ENCODE data around the gene LRRC9. TPM values are rescaled to one million over a fixed set of nuclear protein-coding genes. Genes with fewer than 3 reads are reported as not detected.

Gene LRRC9
- total and polyA plus RNA-seq, 2 experiments from 2014 or later = 2.2 to 3.1 TPM

GRCh38 chr14:60107477-60107876 lies 187.5 kb downstream of the LRRC9 start:
- DNase-seq (ENCODE audit: low spot score) (no peak), ATAC-seq (no peak)
- H3K27ac Mint-ChIP-seq = no peak overlapping the region
- no peaks in the 10 kb centered on the region for H3K27me3 Mint-ChIP-seq (ENCODE audit: insufficient read depth, low read depth, poor library complexity)
- TF ChIP-seq REST (IDR thresholded peaks at IDR 0.05; ENCODE audit: unreplicated experiment) (no peak), ZNF331 (CRISPR knock-in tag; IDR thresholded peaks at IDR 0.05; ENCODE audit: low read depth) (no peak), POLR2AphosphoS5 (IDR thresholded peaks at IDR 0.05; ENCODE audit: low read depth) (no peak), STAT1 (IDR thresholded peaks at IDR 0.05; ENCODE audit: unreplicated experiment) (no peak), EZH2 (IDR thresholded peaks at IDR 0.05; ENCODE audit: low read depth, unreplicated experiment) (no peak), JUNB (IDR thresholded peaks at IDR 0.05; ENCODE audit: unreplicated experiment) (no peak), ZNF462 (CRISPR knock-in tag; IDR thresholded peaks at IDR 0.05) (no peak), NANOG (IDR thresholded peaks at IDR 0.05; ENCODE audit: borderline replicate concordance) (no peak), CTCF (conservative IDR thresholded peaks at IDR 0.05; ENCODE audit: low read depth in 2 of 2) (no peak), CREB1 (CRISPR knock-in tag; IDR thresholded peaks at IDR 0.05; ENCODE audit: low read depth) (no peak), EZH2phosphoT487 (IDR thresholded peaks at IDR 0.05; ENCODE audit: unreplicated experiment) (no peak), ETS1 (IDR thresholded peaks at IDR 0.05) (no peak), ZNF114 (CRISPR knock-in tag; IDR thresholded peaks at IDR 0.05) (no peak)
- no peaks in the 10 kb centered on the region for H3K9me3 Mint-ChIP-seq
- no peak overlapping the region for H3K4me3 Mint-ChIP-seq
- peaks cover 10% of the 10 kb centered on the region; the same call in 2 of the 3 replicates for H3K4me1 Mint-ChIP-seq
- Histone ChIP-seq H3K4me2 (no peak overlapping the region), H3K4me1 (ENCODE audit: insufficient read depth) (peaks cover 16% of the 10 kb centered on the region), H4K20me1 (replicated peaks; ENCODE audit: insufficient read depth) (no peaks in the 10 kb centered on the region; the same call in 1 of the 2 replicates), H3K27ac (ENCODE audit: low read depth) (no peak overlapping the region), H3F3A (replicated peaks; ENCODE audit: low read depth) (no peaks in the 10 kb centered on the region), H3K27me3 (ENCODE audit: insufficient read depth) (no peaks in the 10 kb centered on the region), H3K79me2 (replicated peaks; ENCODE audit: insufficient read depth) (peaks cover 82% of the 10 kb centered on the region), H3K4me3 (no peak overlapping the region), H3K36me3 (ENCODE audit: insufficient read depth) (peaks cover 6% of the 10 kb centered on the region; the same call in 1 of the 2 replicates), H2AFZ (no peak overlapping the region), H3K9me2 (ENCODE audit: insufficient read depth) (peaks cover 5% of the 10 kb centered on the region; the same call in 1 of the 2 replicates)
- peaks cover 27% of the 10 kb centered on the region; the same call in 2 of the 3 replicates for H3K36me3 Mint-ChIP-seq (ENCODE audit: low read depth)
